RPMI8226 (cell line): ENCODE results near the gene OXTR.

Experiments used
- DNase-seq: peaks from one replicate; pipeline ENCODE4 v3.0.0-alpha.2; 2015

The OXTR gene

DNA sequence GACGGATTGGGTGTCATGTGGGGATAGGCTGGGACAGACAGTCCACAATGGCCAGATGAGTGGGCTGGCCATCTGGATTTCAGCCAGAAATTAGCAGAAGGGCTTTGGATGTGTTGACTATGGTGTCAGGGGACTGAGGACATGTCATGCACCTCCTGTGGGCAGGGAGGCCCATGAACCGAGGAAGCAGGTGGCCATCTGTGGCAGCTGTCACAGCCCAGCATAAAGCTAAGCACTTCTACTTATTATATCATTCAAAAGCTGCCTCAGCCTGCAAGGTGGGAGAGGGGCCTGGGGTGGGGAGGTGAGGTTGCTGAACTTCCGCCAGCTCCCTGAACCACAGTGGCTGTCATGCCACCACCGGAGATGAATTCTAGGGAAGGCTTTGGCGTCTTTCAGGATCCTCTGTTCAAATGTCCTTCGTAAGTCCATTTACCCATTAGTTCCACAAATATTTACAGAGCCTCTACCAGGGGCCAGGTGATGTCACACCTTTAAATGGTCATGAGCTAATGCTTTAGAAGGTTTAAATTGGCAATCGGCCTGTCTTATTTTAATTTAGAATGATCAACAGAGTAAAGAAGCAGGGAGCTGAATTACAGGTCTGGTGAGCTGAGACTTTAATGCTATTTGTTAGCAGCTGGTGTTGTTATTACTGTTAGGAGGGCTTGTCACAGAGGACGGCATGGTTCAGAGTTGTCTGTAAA, 59.5 kb downstream of the OXTR start:
- no peak for DNase-seq

DNA sequence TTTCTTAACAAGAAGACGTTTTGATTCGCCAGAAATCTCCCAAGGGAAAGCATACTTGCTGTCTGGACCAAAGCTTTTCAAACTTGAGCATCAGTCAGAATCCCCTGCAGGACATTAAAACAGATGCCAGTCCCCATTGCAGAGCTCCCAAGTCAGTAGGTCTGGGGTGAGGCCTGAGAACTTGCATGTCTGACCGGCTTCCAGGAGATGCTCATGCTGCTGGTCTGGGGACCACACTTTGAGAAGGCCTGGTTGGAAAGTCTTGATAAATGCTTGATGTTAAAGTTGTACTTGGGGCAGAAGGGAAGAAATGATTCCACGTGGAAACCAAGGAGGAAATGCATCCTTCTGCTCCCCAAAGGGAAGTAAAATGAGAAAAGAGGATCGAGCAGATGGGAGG, 60.1 kb downstream of the OXTR start:
- no peak for DNase-seq

DNA sequence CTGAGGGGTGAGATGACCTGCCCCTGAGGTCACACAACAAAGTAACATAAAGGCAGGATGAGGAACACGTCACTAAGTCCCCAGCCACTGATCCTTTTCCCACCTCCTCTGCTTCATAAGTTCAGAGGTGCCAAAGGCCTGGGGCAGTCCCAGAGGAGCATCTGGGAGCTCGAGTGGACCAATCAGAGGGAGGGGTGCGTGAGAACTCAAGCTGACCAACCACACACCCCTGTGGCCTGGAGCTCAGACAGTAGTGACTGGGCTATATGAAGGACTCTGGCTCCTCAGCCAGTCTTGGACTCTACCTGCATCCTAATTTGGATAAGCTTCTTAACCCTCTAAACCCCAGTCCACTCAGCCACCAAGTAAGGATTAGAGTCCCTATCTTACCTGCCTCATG, 63.8 kb downstream of the OXTR start:
- no peak for DNase-seq

DNA sequence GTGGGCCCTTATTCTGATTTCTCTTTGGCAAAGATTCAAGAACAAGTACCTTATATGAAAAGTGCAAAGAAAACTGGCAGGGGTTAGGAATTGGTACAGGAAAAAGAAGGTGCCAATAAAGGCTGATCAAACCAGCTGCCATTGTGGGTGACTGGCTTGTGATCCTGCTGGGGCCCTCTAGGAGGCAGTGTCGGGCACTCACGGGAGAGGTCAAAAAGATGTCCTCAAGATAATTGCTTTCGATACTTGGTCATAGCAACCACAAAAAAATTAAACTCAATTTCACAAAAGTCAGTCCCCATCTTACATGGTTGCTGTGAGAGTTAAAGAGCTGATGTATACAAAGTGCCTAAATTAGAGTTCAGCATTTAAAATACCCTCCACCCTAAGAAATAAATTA, 66.9 kb downstream of the OXTR start:
- no peak for DNase-seq
